ENCODE results near the gene TOMM34.

DNA sequence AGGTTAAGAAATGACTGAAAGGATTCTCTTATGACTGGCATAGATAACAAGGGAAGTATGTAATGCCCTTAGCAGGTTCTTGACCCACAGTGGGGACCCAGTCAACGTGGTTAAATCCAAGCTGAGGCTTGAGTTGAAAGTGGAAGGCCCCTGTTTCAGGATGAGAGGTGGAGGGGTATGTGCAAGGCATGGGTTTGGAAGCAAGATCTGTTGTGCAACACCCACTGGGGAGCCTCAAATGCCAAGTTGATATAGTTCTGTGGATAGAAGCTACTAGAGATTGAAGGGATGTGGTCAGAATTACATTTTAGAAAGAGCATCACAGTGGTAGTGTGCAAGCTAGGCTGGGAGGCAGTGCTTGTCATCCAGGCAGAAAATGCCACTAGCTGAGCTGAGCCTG is 45.3 kb downstream of the TOMM34 start:
- TF ChIP-seq POLR2A (IDR thresholded peaks at IDR 0.05; ENCODE audit: low read depth) (no peak), EP300 (IDR thresholded peaks at IDR 0.05) (no peak)
- TF ChIP-seq, protein P1, sequence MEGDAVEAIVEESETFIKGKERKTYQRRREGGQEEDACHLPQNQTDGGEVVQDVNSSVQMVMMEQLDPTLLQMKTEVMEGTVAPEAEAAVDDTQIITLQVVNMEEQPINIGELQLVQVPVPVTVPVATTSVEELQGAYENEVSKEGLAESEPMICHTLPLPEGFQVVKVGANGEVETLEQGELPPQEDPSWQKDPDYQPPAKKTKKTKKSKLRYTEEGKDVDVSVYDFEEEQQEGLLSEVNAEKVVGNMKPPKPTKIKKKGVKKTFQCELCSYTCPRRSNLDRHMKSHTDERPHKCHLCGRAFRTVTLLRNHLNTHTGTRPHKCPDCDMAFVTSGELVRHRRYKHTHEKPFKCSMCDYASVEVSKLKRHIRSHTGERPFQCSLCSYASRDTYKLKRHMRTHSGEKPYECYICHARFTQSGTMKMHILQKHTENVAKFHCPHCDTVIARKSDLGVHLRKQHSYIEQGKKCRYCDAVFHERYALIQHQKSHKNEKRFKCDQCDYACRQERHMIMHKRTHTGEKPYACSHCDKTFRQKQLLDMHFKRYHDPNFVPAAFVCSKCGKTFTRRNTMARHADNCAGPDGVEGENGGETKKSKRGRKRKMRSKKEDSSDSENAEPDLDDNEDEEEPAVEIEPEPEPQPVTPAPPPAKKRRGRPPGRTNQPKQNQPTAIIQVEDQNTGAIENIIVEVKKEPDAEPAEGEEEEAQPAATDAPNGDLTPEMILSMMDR (IDR thresholded peaks at IDR 0.05) = no peak
